SK-N-SH (cell line): ENCODE data around the gene CHRND. TPM values are rescaled to one million over a fixed set of nuclear protein-coding genes. Genes with fewer than 3 reads are reported as not detected.

Experiments
- CTCF ChIA-PET: fragments of 300-600, 350-600 bp; formaldehyde crosslinking; extraction: SDS; loops from one replicate; lab custom pipeline; 2021; lab: Yijun Ruan, JAX
- POLR2A ChIA-PET: fragments of 350-600 bp; sonication (Branson Sonifier 250); formaldehyde crosslinking; extraction: SDS; loops from one replicate; lab custom pipeline; 2020; ENCODE audit warnings: antibody characterized with exemption, inconsistent platforms; lab: Yijun Ruan, JAX
- DNase-seq: peaks from one replicate; pipeline ENCODE4 v3.0.0; 2012
- H2AFZ ChIP-seq: fragments of 200-600 bp; sonication (generic); 2 replicates; pipeline ENCODE4 v1.8.1; 2016; ENCODE audit warnings: antibody characterized with exemption, mild to moderate bottlenecking, low read depth
- H3F3A ChIP-seq: fragments of 200-600 bp; sonication (generic); replicated peaks from 2 replicates; pipeline ENCODE3; 2016; ENCODE audit warnings: antibody characterized with exemption, mild to moderate bottlenecking; ENCODE audit not compliant: insufficient read depth
- H3K27ac ChIP-seq, 2 experiments: fragments of 200-500 bp in 1 of 2; fragments of 200-600 bp in 1 of 2; sonication (Bioruptor generic) in 1 of 2; sonication (generic), shearing (Covaris generic) in 1 of 2; 2 replicates each; pipeline versions ENCODE4 v1.5.1 to v1.6.1; 2014 to 2016; ENCODE audit warnings: low read depth in 2 of 2, inconsistent platforms in 1 of 2, low read length in 1 of 2, mild to moderate bottlenecking in 1 of 2, mixed read lengths in 1 of 2
- H3K27me3 ChIP-seq: fragments of 200-600 bp; sonication (generic), shearing (Covaris generic); 2 replicates; pipeline ENCODE4 v1.6.1; 2016; ENCODE audit warnings: mixed run types; ENCODE audit not compliant: insufficient read depth
- H3K36me3 ChIP-seq, 2 experiments: fragments of 200-500 bp in 1 of 2; fragments of 200-600 bp in 1 of 2; sonication (Bioruptor generic) in 1 of 2; sonication (generic) in 1 of 2; replicated peaks in 1 of 2; 2 replicates each; pipeline versions ENCODE3 to v1.5.1; 2014 to 2016; ENCODE audit warnings: low read length in 1 of 2, mild to moderate bottlenecking in 1 of 2; ENCODE audit not compliant: insufficient read depth in 2 of 2, control insufficient read depth in 1 of 2
- H3K4me1 ChIP-seq, 2 experiments: fragments of 200-500 bp in 1 of 2; fragments of 200-600 bp in 1 of 2; sonication (Bioruptor generic) in 1 of 2; sonication (generic), shearing (Covaris generic) in 1 of 2; 2 replicates each; pipeline versions ENCODE4 v1.5.1 to v1.6.1; 2014 to 2016; ENCODE audit warnings: low read depth in 1 of 2, low read length in 1 of 2, mixed run types in 1 of 2; ENCODE audit not compliant: insufficient read depth in 2 of 2, control insufficient read depth in 1 of 2
- H3K4me2 ChIP-seq: fragments of 200-600 bp; sonication (generic), shearing (Covaris generic); 2 replicates; pipeline ENCODE4 v1.6.1; 2017; ENCODE audit warnings: mixed run types
- H3K4me3 ChIP-seq, 2 experiments: fragments of 200-500 bp in 1 of 2; fragments of 200-600 bp in 1 of 2; sonication (Bioruptor generic) in 1 of 2; sonication (generic), shearing (Covaris generic) in 1 of 2; 2 replicates each; pipeline versions ENCODE4 v1.5.1 to v1.8.1; 2014 to 2016; ENCODE audit warnings: low read depth in 2 of 2, inconsistent platforms in 1 of 2, low read length in 1 of 2, mild to moderate bottlenecking in 1 of 2, mixed read lengths in 1 of 2, moderate library complexity in 1 of 2
- H3K79me2 ChIP-seq: fragments of 200-600 bp; sonication (generic); 2 replicates; pipeline ENCODE4 v1.8.1; 2017; ENCODE audit warnings: mild to moderate bottlenecking; ENCODE audit not compliant: insufficient read depth
- H3K9ac ChIP-seq: fragments of 200-600 bp; sonication (generic); 2 replicates; pipeline ENCODE4 v1.6.1; 2017; ENCODE audit warnings: mixed run types
- H3K9me2 ChIP-seq: fragments of 200-600 bp; sonication (generic); 2 replicates; pipeline ENCODE4 v1.6.1; 2017; ENCODE audit warnings: mixed run types
- H3K9me3 ChIP-seq: fragments of 200-600 bp; sonication (generic); 2 replicates; pipeline ENCODE4 v1.6.1; 2017; ENCODE audit warnings: mixed run types, mild to moderate bottlenecking, moderate library complexity
- H4K20me1 ChIP-seq: fragments of 200-600 bp; sonication (generic); 2 replicates; pipeline ENCODE4 v1.6.1; 2017; ENCODE audit warnings: mild to moderate bottlenecking, mixed run types; ENCODE audit not compliant: insufficient read depth
- CTCF ChIP-seq: fragments of 200-600 bp; sonication (generic); IDR thresholded peaks from 2 replicates; pipeline ENCODE4 v1.6.1; 2017; ENCODE audit warnings: antibody characterized with exemption, mild to moderate bottlenecking, moderate library complexity
- ELF1 ChIP-seq: IDR thresholded peaks from 2 replicates; pipeline ENCODE4 v1.4.0; 2012
- FOXJ3 ChIP-seq: sonication (generic); formaldehyde crosslinking; IDR thresholded peaks from 2 replicates; pipeline ENCODE4 v1.5.1; 2020; ENCODE audit warnings: mild to moderate bottlenecking, missing genetic modification reagents
- GABPA ChIP-seq: IDR thresholded peaks from 2 replicates; pipeline ENCODE4 v1.4.0; 2012; ENCODE audit warnings: low read depth, mild to moderate bottlenecking
- JUND ChIP-seq: IDR thresholded peaks from 2 replicates; pipeline ENCODE4 v1.4.0; 2012
- MAX ChIP-seq: IDR thresholded peaks from 2 replicates; pipeline ENCODE4 v1.4.0; 2012; ENCODE audit warnings: low read depth
- MXI1 ChIP-seq: IDR thresholded peaks from 2 replicates; pipeline ENCODE4 v1.6.1; 2012; ENCODE audit warnings: mild to moderate bottlenecking, low read depth, low read length, improper control_type of control experiment
- NFIC ChIP-seq: IDR thresholded peaks from 2 replicates; pipeline ENCODE4 v1.4.0; 2012; ENCODE audit warnings: borderline replicate concordance
- PBX3 ChIP-seq: IDR thresholded peaks from 2 replicates; pipeline ENCODE4; 2012
- RAD21 ChIP-seq: IDR thresholded peaks from 2 replicates; pipeline ENCODE4 v1.6.1; 2012; ENCODE audit warnings: mild to moderate bottlenecking, low read length
- REST ChIP-seq: IDR thresholded peaks from 2 replicates; pipeline ENCODE4 v1.6.1; 2012; ENCODE audit warnings: mild to moderate bottlenecking, low read depth, low read length, moderate library complexity
- WGBS: methylation state at CpG from one replicate; pipeline ENCODE4 v1.1.6; 2017; ENCODE audit warnings: low lambda C conversion rate; 5-methylcytosine and 5-hydroxymethylcytosine counted together
- polyA plus RNA-seq, 3 experiments: library from polyadenylated mRNA; depleted of rRNA; stranded (reverse); fragments of >200 nt; gene quantifications; 2 replicates each; pipeline ENCODE4 v1.2.3, GENCODE V29; 2012

The CHRND gene
- polyA plus RNA-seq, 1 of the 3 experiments (the other 2 are of a cell fraction): 0.12 TPM

GRCh38 chr2:232501794-232502390, 24.1 kb upstream of the CHRND start:
- no peak for DNase-seq
- Histone ChIP-seq H3K9ac (no peak overlapping the region), H3K4me2 (no peak overlapping the region), H2AFZ (no peak overlapping the region), H3K27ac (no peak overlapping the region; a peak in 1 of 4 replicates), H3K27me3 (peaks cover 23% of the 10 kb centered on the region), H3K4me3 (no peak overlapping the region), H3K9me3 (no peaks in the 10 kb centered on the region), H3K9me2 (no peaks in the 10 kb centered on the region), H3K79me2 (no peaks in the 10 kb centered on the region), H3K36me3 (no peaks in the 10 kb centered on the region), H3F3A (no peaks in the 10 kb centered on the region), H4K20me1 (no peaks in the 10 kb centered on the region), H3K4me1 (peaks cover 0 to 47% of the 10 kb centered on the region in 2 experiments; a peak in 1 of 4 replicates)
- WGBS: 65% methylated on average over 8 of the region's 10 CpGs
- CTCF ChIA-PET: interaction anchor here (0.8 to 3.0 kb wide), 3 partner anchors 21 to 790 kb away, joined by 4 to 24 read pairs (median 5); partner anchors contain the start of gene PRSS56
- no peak for TF ChIP-seq GABPA
- TF ChIP-seq MAX: no peak
- TF ChIP-seq PBX3: no peak
- TF ChIP-seq ELF1: no peak
- no peak for TF ChIP-seq CTCF
- no peak for TF ChIP-seq RAD21
- TF ChIP-seq FOXJ3 (CRISPR knock-in tag): no peak
- TF ChIP-seq MXI1: no peak
- TF ChIP-seq REST: no peak
- TF ChIP-seq JUND: no peak
- no peak for TF ChIP-seq NFIC
- POLR2A ChIA-PET: no interaction called here
